ENCODE measurements around the gene CARNS1.

CARNS1 gene

DNA sequence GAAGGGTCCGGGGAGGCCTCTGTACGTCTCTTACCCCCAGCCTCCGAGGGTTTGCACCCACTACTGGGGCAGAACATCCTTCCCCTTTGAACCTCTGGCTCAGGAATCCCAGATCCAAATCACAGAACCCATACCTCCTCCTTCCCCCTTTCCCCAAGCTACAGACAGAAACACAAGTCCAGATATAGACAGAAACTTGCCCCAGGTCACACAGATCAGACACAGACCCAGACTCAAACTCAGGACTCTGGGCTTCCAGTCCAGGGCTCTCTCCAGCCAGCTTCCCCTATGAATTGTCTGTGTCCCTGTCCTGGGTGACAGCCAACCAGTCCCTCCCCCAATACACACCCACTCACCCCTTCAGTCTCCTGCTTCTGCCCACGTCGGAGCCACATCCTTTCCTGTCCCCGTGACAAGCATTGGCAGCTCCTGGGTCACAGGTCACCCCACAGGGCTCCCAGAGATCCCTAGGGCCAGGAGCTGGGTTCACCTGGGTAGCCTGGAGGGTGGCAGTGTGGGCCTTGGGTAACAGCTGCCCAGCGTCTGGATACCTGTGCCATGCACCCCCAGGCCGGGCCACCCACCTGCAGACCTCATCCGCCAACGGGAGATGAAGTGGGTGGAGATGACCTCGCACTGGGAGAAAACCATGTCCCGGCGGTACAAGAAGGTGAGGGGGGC is 10.8 kb upstream of the CARNS1 start:
- Histone ChIP-seq H3K4me3 (ENCODE audit: low read depth, low read length) (no peak overlapping the region), H3K9me3 (no peaks in the 10 kb centered on the region), H3K27me3 (no peaks in the 10 kb centered on the region), H3K4me1 (peaks cover 10% of the 10 kb centered on the region), H3K36me3 (peaks cover 4% of the 10 kb centered on the region)
- TF ChIP-seq, protein P1, sequence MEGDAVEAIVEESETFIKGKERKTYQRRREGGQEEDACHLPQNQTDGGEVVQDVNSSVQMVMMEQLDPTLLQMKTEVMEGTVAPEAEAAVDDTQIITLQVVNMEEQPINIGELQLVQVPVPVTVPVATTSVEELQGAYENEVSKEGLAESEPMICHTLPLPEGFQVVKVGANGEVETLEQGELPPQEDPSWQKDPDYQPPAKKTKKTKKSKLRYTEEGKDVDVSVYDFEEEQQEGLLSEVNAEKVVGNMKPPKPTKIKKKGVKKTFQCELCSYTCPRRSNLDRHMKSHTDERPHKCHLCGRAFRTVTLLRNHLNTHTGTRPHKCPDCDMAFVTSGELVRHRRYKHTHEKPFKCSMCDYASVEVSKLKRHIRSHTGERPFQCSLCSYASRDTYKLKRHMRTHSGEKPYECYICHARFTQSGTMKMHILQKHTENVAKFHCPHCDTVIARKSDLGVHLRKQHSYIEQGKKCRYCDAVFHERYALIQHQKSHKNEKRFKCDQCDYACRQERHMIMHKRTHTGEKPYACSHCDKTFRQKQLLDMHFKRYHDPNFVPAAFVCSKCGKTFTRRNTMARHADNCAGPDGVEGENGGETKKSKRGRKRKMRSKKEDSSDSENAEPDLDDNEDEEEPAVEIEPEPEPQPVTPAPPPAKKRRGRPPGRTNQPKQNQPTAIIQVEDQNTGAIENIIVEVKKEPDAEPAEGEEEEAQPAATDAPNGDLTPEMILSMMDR (IDR thresholded peaks at IDR 0.05; ENCODE audit: low read depth, low read length), result no peak
- DNase-seq, result no peak

GRCh38 chr11:67405196-67405567 is 10.3 kb upstream of the CARNS1 start:
- H3K27me3 ChIP-seq, result no peaks in the 10 kb centered on the region
- peaks cover 7% of the 10 kb centered on the region for H3K4me1 ChIP-seq

GRCh38 chr11:67405688-67406339 is 9.7 kb upstream of the CARNS1 start:
- H3K4me1 ChIP-seq, result peaks cover 5% of the 10 kb centered on the region; the same call in 1 of the 2 replicates
- H3K9me3 ChIP-seq, result no peaks in the 10 kb centered on the region
- no peak overlapping the region for H3K4me3 ChIP-seq (ENCODE audit: low read depth, low read length)
- H3K36me3 ChIP-seq, result no peaks in the 10 kb centered on the region
- TF ChIP-seq, protein P1 (IDR thresholded peaks at IDR 0.05; ENCODE audit: low read depth, low read length), result no peak
- H3K27me3 ChIP-seq, result no peaks in the 10 kb centered on the region
- DNase-seq, result no peak

More at GRCh38 chr11:67405196-67405567, 10.3 kb upstream of the CARNS1 start:
- no peak overlapping the region for H3K4me3 ChIP-seq (ENCODE audit: low read depth, low read length)
- no peaks in the 10 kb centered on the region for H3K9me3 ChIP-seq
- TF ChIP-seq, protein P1 (IDR thresholded peaks at IDR 0.05; ENCODE audit: low read depth, low read length), result no peak
- no peaks in the 10 kb centered on the region for H3K36me3 ChIP-seq
- DNase-seq, result no peak

DNA sequence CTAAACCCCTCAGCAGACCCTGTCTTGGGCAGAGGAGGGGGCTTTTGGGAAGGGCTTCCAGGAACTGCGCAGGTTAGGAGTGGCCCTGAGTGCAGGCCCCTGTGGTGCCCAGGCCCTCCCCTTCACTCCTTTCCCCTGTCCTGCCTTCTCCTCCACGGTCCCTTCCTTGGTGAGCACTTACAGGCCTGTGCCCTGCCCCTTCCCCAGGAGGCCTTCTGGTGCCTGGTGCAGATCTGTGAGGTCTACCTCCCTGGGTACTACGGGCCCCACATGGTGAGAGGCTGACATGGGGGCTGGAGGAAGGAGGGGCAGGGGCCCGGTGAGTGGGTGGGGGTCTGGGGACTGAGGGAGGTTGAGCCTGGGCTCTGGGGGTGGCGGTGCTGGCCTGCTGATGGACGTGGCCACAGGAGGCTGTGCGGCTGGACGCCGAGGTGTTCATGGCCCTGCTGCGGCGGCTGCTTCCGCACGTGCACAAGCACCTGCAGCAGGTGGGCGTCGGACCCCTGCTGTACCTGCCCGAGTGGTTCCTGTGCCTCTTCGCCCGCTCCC is 9.0 kb upstream of the CARNS1 start:
- H3K9me3 ChIP-seq, result no peaks in the 10 kb centered on the region
- peaks cover 5% of the 10 kb centered on the region; the same call in 1 of the 2 replicates for H3K4me1 ChIP-seq
- H3K36me3 ChIP-seq, result no peaks in the 10 kb centered on the region
- no peak for DNase-seq
- TF ChIP-seq, protein P1 (IDR thresholded peaks at IDR 0.05; ENCODE audit: low read depth, low read length), result no peak
- no peak overlapping the region for H3K4me3 ChIP-seq (ENCODE audit: low read depth, low read length)
- H3K27me3 ChIP-seq, result no peaks in the 10 kb centered on the region

GRCh38 chr11:67406969-67407687 is 8.3 kb upstream of the CARNS1 start:
- TF ChIP-seq, protein P1 (IDR thresholded peaks at IDR 0.05; ENCODE audit: low read depth, low read length), result 0 out of 2 replicates have a peak, but pooled peaks have one; percentile 15
- DNase-seq, result no peak
- Histone ChIP-seq H3K9me3 (no peaks in the 10 kb centered on the region), H3K4me3 (ENCODE audit: low read depth, low read length) (no peak overlapping the region), H3K36me3 (no peaks in the 10 kb centered on the region), H3K27me3 (no peaks in the 10 kb centered on the region), H3K4me1 (peaks cover 5% of the 10 kb centered on the region; the same call in 1 of the 2 replicates)

Data from BE2C (cell line).